Measurements from ENCODE around the gene ZNF512B.

DNA sequence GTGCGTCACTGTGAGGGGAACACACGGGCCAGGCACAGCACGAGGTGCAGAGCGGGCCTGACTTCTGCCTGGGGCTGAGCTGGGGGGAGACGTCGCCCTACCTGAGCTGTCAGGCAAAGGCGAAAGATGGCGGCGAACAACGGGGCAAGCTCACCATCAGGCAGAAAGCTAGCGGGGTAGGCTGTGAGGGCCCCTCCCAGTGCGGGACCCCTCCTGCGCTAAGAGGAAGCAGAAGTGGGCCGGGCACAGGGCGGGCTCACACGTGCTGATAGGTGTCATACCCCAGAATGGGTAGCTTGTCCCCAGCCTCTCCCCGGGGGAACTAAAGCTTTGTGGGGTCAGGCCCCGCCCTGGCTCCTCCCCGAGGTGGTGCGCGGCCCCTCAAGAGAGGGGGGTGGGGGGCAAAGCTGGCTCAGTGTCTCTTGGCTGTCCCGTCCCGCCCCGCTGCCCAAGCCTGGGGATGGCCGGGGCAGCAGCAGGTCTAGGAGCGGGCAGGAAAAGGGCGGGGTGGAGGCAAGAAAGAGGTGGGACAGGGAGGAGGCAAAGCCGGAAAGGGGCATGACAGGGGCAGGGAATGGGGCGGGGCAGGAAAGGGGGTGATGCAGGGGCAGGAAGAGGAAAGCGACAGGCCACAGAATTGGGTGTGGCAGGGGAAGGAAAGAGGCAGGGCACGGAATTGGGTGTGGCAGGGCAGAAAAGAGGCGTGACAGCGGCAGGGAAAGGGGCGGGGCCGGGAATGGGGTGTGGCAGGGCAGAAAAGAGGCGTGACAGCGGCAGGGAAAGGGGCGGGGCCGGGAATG, 28.2 kb downstream of the ZNF512B start:
- TF ChIP-seq GATA3 (IDR thresholded peaks at IDR 0.05; ENCODE audit: low read depth, low read length), result no peak
- TF ChIP-seq GATA2 (IDR thresholded peaks at IDR 0.05; ENCODE audit: low read depth, low read length), result no peak

Data from SH-SY5Y (cell line).